Small intestine (tissue), 7 donors: ENCODE results near the gene SEMA4B. TPM values are rescaled to one million over a fixed set of nuclear protein-coding genes. Genes with fewer than 3 reads are reported as not detected.

Experiments
- DNase-seq, 2 donors: peaks; one replicate each; pipeline versions ENCODE4 v3.0.0 to v3.0.0-alpha.2; 2013
- FAIRE-seq: peaks from 2 replicates; lab custom pipeline; 2012; peaks lifted over from hg19 to GRCh38; lab: Jason Lieb, UNC
- H3K27ac ChIP-seq, 3 donors: one replicate each; pipeline ENCODE4 v1.5.1; 2013; ENCODE audit warnings: low read length in 2 of 3, mild to moderate bottlenecking in 2 of 3, control low read depth in 1 of 3, inconsistent platforms in 1 of 3, low read depth in 1 of 3, moderate library complexity in 1 of 3
- H3K27me3 ChIP-seq, 3 donors: one replicate each; pipeline ENCODE4 v1.6.1; 2013; ENCODE audit warnings: low read length in 3 of 3, inconsistent platforms in 1 of 3; ENCODE audit not compliant: control insufficient read depth in 3 of 3, insufficient read depth in 3 of 3
- H3K36me3 ChIP-seq, 3 donors: one replicate each; pipeline ENCODE4 v1.6.1; 2013; ENCODE audit warnings: low read length in 3 of 3, inconsistent platforms in 1 of 3, low read depth in 1 of 3, mild to moderate bottlenecking in 1 of 3, moderate library complexity in 1 of 3; ENCODE audit not compliant: control insufficient read depth in 3 of 3, insufficient read depth in 2 of 3
- H3K4me1 ChIP-seq, 3 donors: one replicate each; pipeline ENCODE4 v1.6.1; 2013; ENCODE audit warnings: low read length in 2 of 3, inconsistent platforms in 1 of 3, low read depth in 1 of 3, mild to moderate bottlenecking in 1 of 3, moderate library complexity in 1 of 3; ENCODE audit not compliant: control insufficient read depth in 3 of 3, insufficient read depth in 2 of 3
- H3K4me3 ChIP-seq, 3 donors: one replicate each; pipeline ENCODE4 v1.5.1; 2013; ENCODE audit warnings: low read length in 3 of 3, control low read depth in 1 of 3, inconsistent platforms in 1 of 3, low read depth in 1 of 3, mild to moderate bottlenecking in 1 of 3, moderate library complexity in 1 of 3
- H3K9me3 ChIP-seq, 2 donors: one replicate each; pipeline ENCODE4 v1.6.1; 2013; ENCODE audit warnings: low read depth in 1 of 2, low read length in 1 of 2; ENCODE audit not compliant: control insufficient read depth in 2 of 2, insufficient read depth in 1 of 2
- WGBS, 3 donors: extraction: QIAGEN DNeasy Blood & Tissue Kit; methylation state at CpG; one replicate each; pipeline ENCODE4 v1.1.7; 2013; 5-methylcytosine and 5-hydroxymethylcytosine counted together
- polyA plus RNA-seq, 4 donors: library from polyadenylated mRNA; stranded (reverse) in 3 of 4; unstranded in 1 of 4; fragments of 200-250 nt in 3 of 4; fragments of 120-200 nt in 1 of 4; gene quantifications; one replicate each; pipeline versions ENCODE4 v1.2.1 to v1.2.3, GENCODE V29; 2013
- donor health status: healthy with polysubstance abuse.
- donor health status: control.
- donor health status: control.
- donor health status: Bipolar disorder and iron deficiency.
- donor health status: healthy.

Gene SEMA4B
- polyA plus RNA-seq, 4 donors: 26.2 to 47.2 (median 34.8) TPM

DNA sequence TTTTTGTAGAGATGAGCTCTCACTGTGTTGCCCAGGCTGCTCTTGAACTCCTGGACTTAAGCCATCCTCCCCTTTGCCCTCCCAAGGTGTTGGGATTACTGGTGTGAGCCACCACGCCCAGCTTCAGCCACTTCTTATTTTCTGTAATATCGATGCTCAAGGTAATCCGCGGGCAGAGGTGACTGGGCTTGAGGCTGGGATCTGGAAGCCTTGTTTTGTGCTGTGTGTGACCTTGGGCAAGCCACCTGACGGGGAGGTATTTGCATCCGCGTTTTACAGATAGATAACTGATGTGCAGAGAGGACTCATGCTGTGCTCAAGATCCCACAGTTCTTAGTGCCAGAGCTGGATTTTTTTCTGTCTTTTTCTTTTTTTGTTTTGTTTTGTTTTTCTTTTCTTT lies 27.8 kb upstream of the SEMA4B start:
- H3K9me3 ChIP-seq: no peaks in the 10 kb centered on the region
- H3K27ac ChIP-seq: no peak overlapping the region
- FAIRE-seq: no peak
- no peak overlapping the region for H3K4me3 ChIP-seq
- no peak for DNase-seq
- H3K4me1 ChIP-seq: no peaks in the 10 kb centered on the region
- 66 to 79% (median 68%) methylated on average over 7 of the region's 7 CpGs for WGBS, 3 donors
- H3K27me3 ChIP-seq: no peaks in the 10 kb centered on the region
- H3K36me3 ChIP-seq: no peaks in the 10 kb centered on the region

DNA sequence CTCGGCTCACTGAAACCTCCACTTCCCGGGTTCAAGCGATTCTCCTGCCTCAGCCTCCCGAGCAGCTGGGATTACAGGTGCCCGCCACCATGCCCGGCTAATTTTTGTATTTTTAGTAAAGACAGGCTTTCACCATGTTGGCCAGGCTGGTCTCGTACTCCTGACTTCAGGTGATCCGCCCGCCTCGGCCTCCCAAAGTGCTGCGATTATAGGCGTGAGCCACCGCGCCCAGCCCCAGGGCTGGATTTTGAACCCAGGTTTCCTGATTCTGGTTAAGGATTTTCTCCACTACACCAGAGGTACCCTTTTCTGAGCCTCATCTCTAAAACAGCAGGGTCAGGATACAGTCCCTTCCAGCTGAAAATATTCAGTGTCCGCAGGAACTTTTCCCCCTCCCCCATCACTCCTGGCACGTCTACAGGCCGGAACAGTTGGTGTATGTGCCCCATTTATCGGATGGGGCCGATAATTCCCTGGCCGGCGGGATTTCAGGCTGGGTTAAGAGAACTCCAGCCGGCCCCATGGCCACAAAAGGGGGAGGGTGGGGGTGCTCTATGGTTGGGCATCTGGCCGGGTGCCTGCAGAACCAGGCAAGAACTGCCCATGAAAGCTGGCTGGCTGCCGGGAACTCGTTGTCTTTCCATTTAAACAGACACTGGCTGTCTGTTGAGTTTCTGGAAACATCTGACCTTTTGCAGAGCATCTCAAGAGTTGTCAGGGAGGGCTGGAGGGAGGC lies 26.8 kb upstream of the SEMA4B start:
- no peaks in the 10 kb centered on the region for H3K36me3 ChIP-seq
- no peak for FAIRE-seq
- WGBS, 3 donors: 65 to 75% (median 71%) methylated on average over 25 of the region's 25 CpGs
- H3K27me3 ChIP-seq: no peaks in the 10 kb centered on the region
- H3K4me1 ChIP-seq: no peaks in the 10 kb centered on the region
- no peak overlapping the region for H3K4me3 ChIP-seq
- H3K9me3 ChIP-seq: no peaks in the 10 kb centered on the region
- peak in 1 of 2 donors; percentile 50 for DNase-seq
- H3K27ac ChIP-seq: peak overlapping the region in 2 of 3 donors; percentile 21 to 48

DNA sequence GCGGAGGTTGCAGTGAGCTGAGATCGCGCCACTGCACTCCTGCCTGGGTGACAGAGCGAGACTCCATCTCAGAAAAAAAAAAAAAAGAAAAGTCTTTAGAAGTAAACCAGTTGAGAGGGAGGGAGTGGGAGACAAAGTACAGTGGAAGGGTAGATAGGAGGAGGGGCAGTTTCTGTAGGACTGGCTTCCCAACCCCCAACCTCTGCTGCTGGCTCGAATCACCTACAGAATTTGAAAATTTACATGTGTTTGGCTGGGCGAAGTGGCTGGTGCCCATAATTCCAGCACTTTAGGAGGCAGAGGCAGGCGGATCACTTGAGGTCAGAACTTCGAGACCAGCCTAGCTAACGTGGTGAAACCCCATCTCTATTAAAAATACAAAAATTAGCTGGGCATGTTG lies 24.1 kb upstream of the SEMA4B start:
- FAIRE-seq (no peak), DNase-seq (no peak)
- no peaks in the 10 kb centered on the region for H3K9me3 ChIP-seq
- WGBS, 3 donors: 92 to 93% (median 93%) methylated on average over 9 of the region's 9 CpGs
- no peaks in the 10 kb centered on the region for H3K36me3 ChIP-seq
- H3K27ac ChIP-seq: no peak overlapping the region
- no peak overlapping the region for H3K4me3 ChIP-seq
- no peaks in the 10 kb centered on the region for H3K4me1 ChIP-seq
- H3K27me3 ChIP-seq: no peaks in the 10 kb centered on the region

DNA sequence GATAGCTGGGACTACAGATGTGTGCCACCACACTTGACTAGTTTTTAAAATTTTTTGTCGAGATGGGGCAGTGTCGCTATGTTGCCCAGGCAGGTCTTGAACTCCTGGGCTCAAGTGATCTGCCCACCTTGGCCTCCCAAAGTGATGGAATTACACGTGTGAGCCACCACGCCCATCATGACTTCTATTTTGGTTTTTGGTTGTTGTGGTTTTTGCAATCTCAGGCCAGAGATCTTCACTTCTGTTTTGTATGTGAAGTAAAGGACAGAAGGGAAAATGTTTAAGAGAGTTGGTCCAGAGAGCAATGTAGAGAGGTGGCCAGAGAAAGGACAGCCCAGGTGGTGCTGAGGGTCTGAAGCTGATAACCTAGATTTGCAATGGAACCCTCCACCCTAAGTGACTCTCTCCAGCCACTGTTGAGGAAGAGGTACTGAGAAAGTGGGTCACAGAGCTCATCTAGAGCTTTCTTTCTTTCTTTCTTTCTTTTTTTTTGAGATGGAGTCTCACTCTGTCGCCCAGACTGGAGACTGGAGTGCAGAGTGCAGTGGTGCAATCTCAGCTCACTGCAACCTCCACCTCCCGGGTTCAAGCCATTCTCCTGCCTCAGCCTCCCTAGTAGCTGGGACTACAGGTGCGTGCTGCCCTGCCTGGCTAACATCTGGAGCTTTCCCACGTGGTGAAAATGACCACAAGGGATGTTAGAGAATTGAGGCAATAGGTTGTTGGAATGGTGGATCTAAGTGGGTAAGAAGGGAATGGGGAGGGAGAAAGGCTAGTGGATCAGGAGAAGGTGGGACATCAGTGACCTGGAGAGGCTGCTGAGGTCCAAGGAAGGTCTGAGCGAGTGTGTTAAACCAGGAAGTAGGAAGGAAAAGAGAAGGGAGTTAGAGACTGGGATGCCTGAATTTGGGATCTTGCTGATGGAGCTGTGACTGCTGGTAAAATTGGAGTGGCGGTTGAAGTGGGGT lies 22.4 kb upstream of the SEMA4B start:
- FAIRE-seq: no peak

DNA sequence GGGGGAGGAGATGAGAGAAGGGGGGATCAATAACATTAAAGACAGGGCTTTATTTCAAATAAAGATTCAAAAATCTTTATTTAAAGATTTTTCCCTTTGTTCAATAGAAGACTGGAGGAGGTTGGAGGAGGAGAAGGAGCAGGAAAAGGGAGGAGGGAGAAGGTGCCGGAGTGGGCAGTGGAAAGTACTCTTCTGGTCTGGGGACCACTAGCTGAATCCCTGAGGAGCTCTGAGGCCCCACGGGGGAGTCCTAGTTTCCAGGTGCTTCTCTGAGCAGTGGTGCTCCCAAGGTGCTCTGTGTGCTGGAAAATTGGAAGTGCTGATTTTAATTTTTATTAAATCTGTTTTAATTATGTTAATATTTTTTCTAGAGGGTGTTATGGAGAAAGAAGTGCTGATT lies 19.4 kb upstream of the SEMA4B start:
- Histone ChIP-seq H3K36me3 (peaks cover 0 to 6% (median 0%) of the 10 kb centered on the region in 3 donors), H3K27ac (no peak overlapping the region), H3K4me3 (no peak overlapping the region), H3K4me1 (peaks cover 0 to 16% (median 0%) of the 10 kb centered on the region in 3 donors), H3K27me3 (no peaks in the 10 kb centered on the region), H3K9me3 (no peaks in the 10 kb centered on the region)
- FAIRE-seq (no peak), DNase-seq (no peak)
- WGBS, 3 donors: 51 to 62% (median 62%) methylated on average over 2 of the region's 2 CpGs

More for the DNA sequence above, 22.4 kb upstream of the SEMA4B start:
- whole genome bisulfite sequencing, 3 donors: 66 to 74% (median 69%) methylated on average over 10 of the region's 10 CpGs
- Histone ChIP-seq H3K27ac (no peak overlapping the region), H3K4me1 (peaks cover 0 to 5% (median 0%) of the 10 kb centered on the region in 3 donors), H3K9me3 (no peaks in the 10 kb centered on the region), H3K27me3 (no peaks in the 10 kb centered on the region), H3K36me3 (no peaks in the 10 kb centered on the region), H3K4me3 (no peak overlapping the region)
- no peak for DNase-seq

DNA sequence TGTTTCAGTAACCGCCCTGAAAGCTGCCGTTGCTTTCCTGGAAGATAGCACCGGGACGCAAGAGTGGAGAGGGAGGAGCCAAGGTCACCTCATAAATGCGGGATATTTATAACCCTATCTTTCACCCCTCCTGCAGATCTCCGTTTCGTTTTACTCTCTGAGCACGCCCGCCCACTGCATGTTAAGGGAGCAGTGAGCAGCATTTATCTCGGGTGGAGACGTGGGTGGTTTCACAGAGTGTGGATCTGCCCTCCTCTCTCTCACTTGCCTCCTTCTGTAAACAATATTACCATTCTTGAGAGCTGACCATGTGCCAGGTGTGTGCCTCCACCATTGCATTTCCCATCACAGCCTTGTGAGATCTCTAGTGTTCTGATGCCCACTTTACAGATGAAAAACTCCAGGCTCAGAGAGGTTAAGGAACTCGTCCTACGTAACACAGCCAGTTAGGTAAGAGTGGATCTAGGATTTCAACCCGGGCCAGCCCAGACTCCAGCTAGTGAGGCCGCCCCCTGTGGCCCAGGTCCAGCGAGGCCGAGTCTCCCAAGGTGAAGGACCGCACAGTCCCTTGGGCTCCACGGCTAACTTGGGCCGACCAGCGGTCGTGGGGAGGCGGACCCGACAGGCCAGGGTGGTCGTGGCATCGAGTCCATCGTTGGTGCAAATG lies 16.9 kb upstream of the SEMA4B start:
- DNase-seq (peak; percentile 93 to 97), FAIRE-seq (no peak)
- Histone ChIP-seq H3K36me3 (peaks cover 0 to 6% (median 0%) of the 10 kb centered on the region in 3 donors), H3K27ac (peak overlapping the region; percentile 88 to 100 (median 97)), H3K27me3 (no peaks in the 10 kb centered on the region), H3K4me1 (peaks cover 0 to 19% (median 3%) of the 10 kb centered on the region in 3 donors), H3K9me3 (no peaks in the 10 kb centered on the region), H3K4me3 (peak overlapping the region; percentile 49 to 97 (median 95))
- 4 to 18% (median 15%) methylated on average over 21 to 27 of the region's 27 CpGs for WGBS, 3 donors

DNA sequence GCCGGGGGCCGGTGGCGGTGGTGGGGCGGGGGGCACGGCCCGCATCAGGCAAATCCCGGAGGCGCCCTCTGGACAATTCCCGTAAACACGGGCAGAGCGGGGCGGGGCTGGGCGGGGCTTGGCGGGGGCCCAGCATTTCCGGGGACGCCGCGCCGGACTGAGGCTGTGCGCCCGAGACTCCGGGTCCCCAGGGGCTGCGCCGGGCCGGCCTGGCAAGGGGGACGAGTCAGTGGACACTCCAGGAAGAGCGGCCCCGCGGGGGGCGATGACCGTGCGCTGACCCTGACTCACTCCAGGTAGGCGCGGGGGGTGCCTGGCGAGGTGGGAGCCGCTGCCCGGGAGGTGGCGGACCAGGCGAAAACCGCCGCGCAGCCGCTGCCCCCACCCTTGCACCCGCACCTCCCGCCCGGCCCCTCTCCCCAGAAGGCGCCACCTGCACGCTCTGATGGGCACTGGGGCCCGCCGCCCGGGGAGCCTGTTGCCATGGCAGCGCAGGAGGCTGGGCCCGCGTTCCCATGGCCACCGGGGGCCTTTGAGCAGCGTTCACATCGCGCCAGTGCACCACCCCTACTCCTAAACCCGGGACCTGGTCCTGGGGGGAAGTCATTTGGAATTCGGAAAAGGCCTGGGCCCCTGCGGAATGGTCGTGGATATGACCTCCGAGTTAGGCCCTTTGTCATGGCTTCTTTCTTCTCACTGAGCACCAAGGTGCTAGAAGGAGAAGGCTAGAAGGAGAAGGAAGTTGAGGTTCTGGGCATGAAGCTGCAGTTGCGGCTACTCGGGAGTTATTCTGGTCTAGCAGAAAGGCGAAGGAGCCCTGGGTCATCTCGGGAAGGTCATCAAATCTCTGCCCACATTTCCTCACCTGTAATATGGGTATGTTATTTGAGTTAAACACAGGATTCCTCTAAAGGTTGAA lies 16.1 kb upstream of the SEMA4B start:
- H3K9me3 ChIP-seq: no peaks in the 10 kb centered on the region
- DNase-seq (peak; percentile 76 to 91), FAIRE-seq (no peak)
- peak overlapping the region; percentile 88 to 100 (median 97) for H3K27ac ChIP-seq
- H3K4me3 ChIP-seq: peak overlapping the region; percentile 49 to 97 (median 95)
- H3K4me1 ChIP-seq: peaks cover 0 to 24% (median 9%) of the 10 kb centered on the region in 3 donors
- 1 to 4% (median 4%) methylated on average over 37 to 67 of the region's 67 CpGs for WGBS, 3 donors
- H3K27me3 ChIP-seq: no peaks in the 10 kb centered on the region
- peaks cover 0 to 10% (median 0%) of the 10 kb centered on the region in 3 donors for H3K36me3 ChIP-seq
